ENCODE measurements around the gene C19orf33.
"Not testable (repeated sequence)": the region's sequence is repeated elsewhere in the genome, so short reads cannot be mapped to it uniquely, and the experiment has no call there.

Gene C19orf33

DNA sequence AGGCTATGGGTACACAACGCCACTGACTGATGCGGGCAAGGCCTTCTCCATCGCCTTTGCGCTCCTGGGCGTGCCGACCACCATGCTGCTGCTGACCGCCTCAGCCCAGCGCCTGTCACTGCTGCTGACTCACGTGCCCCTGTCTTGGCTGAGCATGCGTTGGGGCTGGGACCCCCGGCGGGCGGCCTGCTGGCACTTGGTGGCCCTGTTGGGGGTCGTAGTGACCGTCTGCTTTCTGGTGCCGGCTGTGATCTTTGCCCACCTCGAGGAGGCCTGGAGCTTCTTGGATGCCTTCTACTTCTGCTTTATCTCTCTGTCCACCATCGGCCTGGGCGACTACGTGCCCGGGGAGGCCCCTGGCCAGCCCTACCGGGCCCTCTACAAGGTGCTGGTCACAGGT is 22.5 kb downstream of the C19orf33 start:
- no peak for ATAC-seq (ENCODE audit: low read depth)
- Mint-ChIP-seq H3K4me3 (no peak overlapping the region), H3K27me3 (no peaks in the 10 kb centered on the region), H3K36me3 (peaks cover 21% of the 10 kb centered on the region), H3K9me3 (no peaks in the 10 kb centered on the region), H3K27ac (no peak overlapping the region), H3K4me1 (peaks cover 9% of the 10 kb centered on the region)
- DNase-seq (ENCODE audit: low spot score in 2 of 2), result no peak

DNA sequence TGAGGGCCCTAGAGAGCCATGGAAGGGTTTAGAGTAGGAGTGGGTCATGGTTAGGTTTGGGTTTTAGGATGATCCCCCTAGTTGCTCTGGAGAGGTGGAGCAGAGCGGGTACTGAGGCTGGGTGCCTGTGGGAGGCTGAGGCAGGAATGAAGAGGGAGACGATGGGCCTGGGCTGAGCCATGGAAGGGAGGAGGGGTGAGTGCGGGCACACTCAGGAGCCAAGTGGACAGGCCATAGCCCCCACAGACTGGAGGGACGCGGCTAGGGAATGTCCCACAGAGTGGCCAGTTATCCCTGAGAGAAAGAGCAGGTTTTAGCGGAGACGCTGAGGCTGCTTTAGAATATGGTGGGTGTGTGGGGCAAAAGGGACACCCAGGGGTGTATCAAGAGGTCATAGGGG is 25.6 kb downstream of the C19orf33 start:
- ATAC-seq (ENCODE audit: low read depth), result no peak
- H3K4me3 Mint-ChIP-seq, result no peak overlapping the region
- no peaks in the 10 kb centered on the region for H3K27me3 Mint-ChIP-seq
- H3K36me3 Mint-ChIP-seq, result peaks cover 21% of the 10 kb centered on the region
- DNase-seq (ENCODE audit: low spot score in 2 of 2), result no peak
- H3K9me3 Mint-ChIP-seq, result no peaks in the 10 kb centered on the region
- H3K27ac Mint-ChIP-seq, result no peak overlapping the region
- no peaks in the 10 kb centered on the region for H3K4me1 Mint-ChIP-seq

DNA sequence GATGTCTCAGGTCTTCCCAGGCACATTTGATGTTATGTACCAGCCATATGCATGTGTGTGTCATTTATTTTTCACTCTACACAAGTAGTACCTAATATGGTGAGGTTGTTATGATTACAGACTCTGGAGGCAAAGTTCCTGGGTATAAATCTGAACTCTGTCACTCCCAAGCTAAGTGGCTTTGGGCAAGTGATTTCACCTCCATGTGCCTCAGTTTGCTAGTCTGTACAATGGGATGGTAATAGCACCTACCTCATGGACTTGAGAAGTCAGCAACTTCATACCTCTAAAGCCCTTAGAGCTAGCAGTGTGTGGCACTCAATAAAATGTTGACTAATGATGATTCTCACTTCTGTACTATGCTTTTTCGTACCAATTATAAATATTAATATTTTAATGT is 27.7 kb downstream of the C19orf33 start:
- H3K27me3 Mint-ChIP-seq, result no peaks in the 10 kb centered on the region
- H3K36me3 Mint-ChIP-seq, result peaks cover 15% of the 10 kb centered on the region
- no peak for ATAC-seq (ENCODE audit: low read depth)
- DNase-seq (ENCODE audit: low spot score in 2 of 2), result no peak
- no peaks in the 10 kb centered on the region for H3K9me3 Mint-ChIP-seq
- peaks cover 7% of the 10 kb centered on the region for H3K4me1 Mint-ChIP-seq
- H3K4me3 Mint-ChIP-seq, result no peak overlapping the region
- H3K27ac Mint-ChIP-seq, result no peak overlapping the region

DNA sequence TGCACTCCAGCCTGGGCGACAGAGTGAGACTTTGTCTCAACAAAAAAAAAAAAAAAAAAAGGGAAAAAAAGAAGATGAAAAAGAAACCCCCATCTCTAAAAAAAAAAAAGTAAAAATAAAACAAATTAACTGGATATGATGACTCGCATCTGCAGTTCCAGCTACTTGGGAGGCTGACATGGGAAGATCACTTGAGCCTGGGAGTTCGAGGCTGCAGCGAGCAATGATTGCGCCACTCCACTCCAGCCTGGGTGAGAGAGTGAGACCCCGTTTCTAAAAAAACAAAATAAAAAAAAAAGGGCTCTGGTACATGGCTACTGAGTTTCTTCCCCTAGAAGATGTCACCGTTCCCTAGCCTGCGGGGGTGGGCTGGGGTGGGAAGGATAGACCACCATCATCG is 29.2 kb downstream of the C19orf33 start:
- Mint-ChIP-seq H3K36me3 (peaks cover 6% of the 10 kb centered on the region), H3K27ac (no peak overlapping the region), H3K27me3 (no peaks in the 10 kb centered on the region), H3K4me1 (peaks cover 12% of the 10 kb centered on the region), H3K9me3 (no peaks in the 10 kb centered on the region), H3K4me3 (no peak overlapping the region)
- DNase-seq (ENCODE audit: low spot score in 2 of 2), result no peak
- no peak for ATAC-seq (ENCODE audit: low read depth)

DNA sequence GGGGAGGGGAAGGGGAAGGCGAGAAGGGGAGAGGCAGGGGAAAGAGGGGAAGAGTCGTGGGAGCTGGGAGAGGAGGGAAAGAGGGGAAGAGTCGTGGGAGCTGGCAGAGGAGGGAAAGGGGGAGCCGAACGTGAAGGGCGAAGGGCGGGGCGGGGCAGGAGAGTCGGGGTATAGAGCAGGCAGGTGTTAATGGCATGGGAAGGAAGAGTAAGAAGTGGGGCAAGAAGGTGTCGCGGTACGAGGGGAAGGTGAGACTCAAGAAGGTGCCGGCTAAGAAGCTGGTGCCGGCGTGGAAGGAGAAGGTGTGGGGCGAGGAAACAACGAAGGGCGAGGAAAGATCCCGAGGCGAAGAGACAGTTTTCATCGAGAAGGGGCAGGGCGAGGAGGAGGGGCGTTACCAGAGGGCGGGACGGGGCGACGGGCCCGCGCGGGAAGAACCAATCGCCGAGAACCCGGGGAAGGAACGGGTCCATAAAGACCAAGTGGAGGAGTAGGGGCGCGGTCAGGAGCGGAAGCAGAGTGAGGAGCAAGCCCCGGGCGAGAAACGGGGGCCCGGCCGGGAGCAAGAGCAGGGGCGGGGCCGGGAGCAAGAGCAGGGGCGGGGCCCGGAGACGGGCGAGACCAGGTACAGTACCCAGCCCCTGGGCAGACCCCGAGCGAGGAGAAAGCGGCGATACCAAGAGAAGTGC is 32.0 kb downstream of the C19orf33 start:
- peak; percentile 62 for ATAC-seq (ENCODE audit: low read depth)
- Mint-ChIP-seq H3K4me1 (peaks cover 16% of the 10 kb centered on the region), H3K27ac (peak overlapping the region; percentile 95), H3K9me3 (no peaks in the 10 kb centered on the region), H3K4me3 (peak overlapping the region; percentile 96), H3K36me3 (peaks cover 9% of the 10 kb centered on the region), H3K27me3 (no peaks in the 10 kb centered on the region)
- DNase-seq (ENCODE audit: low spot score in 2 of 2), result peak; percentile 87 to 93

DNA sequence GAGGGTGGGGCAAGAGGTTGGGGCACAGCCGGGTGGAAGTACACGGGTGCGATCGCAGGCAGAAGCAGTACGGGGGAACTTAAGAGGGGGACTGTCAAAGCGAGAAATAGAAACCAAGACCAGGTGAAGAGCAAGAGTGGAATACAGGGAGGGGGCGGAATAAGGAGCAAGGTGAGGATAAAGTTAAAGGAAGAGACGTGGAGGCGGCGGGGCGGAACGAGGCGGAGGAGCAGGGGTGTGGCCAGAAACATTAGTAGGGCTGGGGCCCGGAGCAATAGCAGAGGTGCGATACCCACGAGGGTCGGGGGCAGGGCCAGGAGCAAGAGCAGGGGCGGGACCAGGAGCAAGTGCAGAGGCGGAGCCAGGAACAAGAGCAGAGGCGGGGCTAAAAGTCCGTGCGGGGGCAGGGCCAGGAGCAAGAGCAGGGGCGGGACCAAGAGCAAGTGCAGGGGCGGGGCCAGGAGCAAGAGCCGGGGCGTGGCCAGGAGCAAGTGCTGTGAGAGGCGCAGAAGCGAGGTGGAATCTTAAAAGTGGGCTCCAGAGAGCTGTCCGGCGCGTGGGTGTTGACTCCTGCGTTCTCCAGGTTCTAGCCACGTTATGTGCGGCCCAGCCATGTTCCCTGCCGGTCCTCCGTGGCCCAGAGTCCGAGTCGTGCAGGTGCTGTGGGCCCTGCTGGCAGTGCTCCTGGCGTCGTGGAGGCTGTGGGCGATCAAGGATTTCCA is 32.7 kb downstream of the C19orf33 start:
- no peaks in the 10 kb centered on the region for H3K27me3 Mint-ChIP-seq
- peaks cover 18% of the 10 kb centered on the region for H3K4me1 Mint-ChIP-seq
- peaks cover 9% of the 10 kb centered on the region for H3K36me3 Mint-ChIP-seq
- H3K9me3 Mint-ChIP-seq, result no peaks in the 10 kb centered on the region
- H3K27ac Mint-ChIP-seq, result peak overlapping the region; percentile 95
- DNase-seq (ENCODE audit: low spot score in 2 of 2), result peak; percentile 93 to 95
- H3K4me3 Mint-ChIP-seq, result peak overlapping the region; percentile 96
- ATAC-seq (ENCODE audit: low read depth), result peak; percentile 62

DNA sequence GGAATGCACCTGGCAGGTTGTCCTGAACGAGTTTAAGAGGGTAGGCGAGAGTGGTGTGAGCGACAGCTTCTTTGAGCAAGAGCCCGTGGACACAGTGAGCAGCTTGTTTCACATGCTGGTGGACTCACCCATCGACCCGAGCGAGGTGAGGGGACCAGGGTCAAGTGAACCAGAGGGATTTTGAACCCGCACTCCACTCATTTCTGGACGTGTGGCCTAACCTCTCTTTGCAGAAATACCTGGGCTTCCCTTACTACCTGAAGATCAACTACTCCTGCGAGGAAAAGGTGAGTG is 33.3 kb downstream of the C19orf33 start:
- peak overlapping the region; percentile 95 for H3K27ac Mint-ChIP-seq
- no peaks in the 10 kb centered on the region for H3K9me3 Mint-ChIP-seq
- peaks cover 18% of the 10 kb centered on the region for H3K4me1 Mint-ChIP-seq
- peak overlapping the region; percentile 96 for H3K4me3 Mint-ChIP-seq
- no peak for DNase-seq (ENCODE audit: low spot score in 2 of 2)
- no peak for ATAC-seq (ENCODE audit: low read depth)
- no peaks in the 10 kb centered on the region for H3K27me3 Mint-ChIP-seq
- peaks cover 9% of the 10 kb centered on the region for H3K36me3 Mint-ChIP-seq

DNA sequence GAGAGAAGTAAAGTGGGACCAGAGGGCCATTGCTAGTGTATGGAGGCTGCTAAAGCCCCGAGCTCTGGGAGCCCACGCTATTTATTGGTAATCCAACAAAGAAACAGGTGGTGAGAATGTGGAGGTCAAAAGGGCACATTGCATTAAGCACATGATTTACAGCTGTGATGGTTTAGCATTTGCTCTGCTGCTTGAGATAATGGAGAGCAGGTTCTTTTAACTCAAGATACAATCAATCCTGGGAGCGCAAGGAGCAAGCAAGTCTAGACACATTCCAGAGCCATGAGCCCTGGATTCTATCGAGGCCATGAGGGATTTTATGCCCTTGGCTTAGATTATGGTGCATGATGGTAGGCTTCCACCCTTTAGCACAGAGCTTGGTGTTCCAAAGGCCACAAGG is 35.0 kb downstream of the C19orf33 start:
- H3K9me3 Mint-ChIP-seq; H3K27me3 Mint-ChIP-seq; ATAC-seq (ENCODE audit: low read depth); H3K4me3 Mint-ChIP-seq; DNase-seq (ENCODE audit: low spot score in 2 of 2); H3K27ac Mint-ChIP-seq: not testable (repeated sequence)
- Mint-ChIP-seq H3K36me3 (peaks cover 15% of the 10 kb centered on the region), H3K4me1 (peaks cover 20% of the 10 kb centered on the region)

DNA sequence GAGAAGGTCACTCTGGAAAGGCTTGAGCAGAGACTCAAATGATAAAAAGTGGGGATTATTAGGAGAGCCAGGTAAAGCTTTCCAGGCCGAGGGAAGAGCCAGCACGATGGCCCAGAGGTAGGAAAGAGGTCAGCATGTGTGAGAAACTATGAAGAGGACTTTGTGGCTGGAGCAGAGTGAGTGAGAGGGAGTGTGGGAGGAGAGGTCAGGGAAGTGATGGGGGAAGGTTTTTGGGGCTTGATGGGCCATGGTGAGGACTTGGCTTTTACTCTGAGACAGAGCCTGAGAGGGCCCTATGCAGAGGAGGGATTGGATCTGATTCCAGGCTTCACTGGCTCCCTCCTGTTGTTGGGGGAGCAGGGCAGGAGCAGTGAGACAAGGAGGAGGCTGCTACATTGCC is 36.9 kb downstream of the C19orf33 start:
- Mint-ChIP-seq H3K36me3 (peaks cover 17% of the 10 kb centered on the region), H3K9me3 (no peaks in the 10 kb centered on the region), H3K4me3 (no peak overlapping the region), H3K27me3 (no peaks in the 10 kb centered on the region), H3K27ac (no peak overlapping the region), H3K4me1 (peaks cover 20% of the 10 kb centered on the region)
- no peak for ATAC-seq (ENCODE audit: low read depth)
- no peak for DNase-seq (ENCODE audit: low spot score in 2 of 2)

DNA sequence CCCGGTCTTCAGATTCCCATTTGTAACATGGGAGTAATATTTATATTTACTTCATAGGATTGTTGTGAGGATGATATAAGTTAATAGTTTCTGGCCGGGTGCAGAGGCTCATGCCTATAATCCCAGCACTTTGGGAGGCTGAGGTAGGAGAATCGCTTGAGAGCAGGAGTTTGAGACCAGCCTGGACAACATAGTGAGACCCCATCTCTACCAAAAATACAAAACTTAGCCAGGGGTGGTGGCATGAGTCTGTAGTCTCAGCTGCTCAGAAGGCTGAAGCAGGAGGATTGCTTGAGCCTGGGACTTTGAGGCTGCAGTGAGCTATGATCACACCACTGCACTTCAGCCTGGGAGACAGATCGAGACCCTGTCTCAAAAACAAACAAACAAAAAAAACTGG is 42.8 kb downstream of the C19orf33 start:
- Mint-ChIP-seq H3K4me1 (peaks cover 2% of the 10 kb centered on the region), H3K27ac (no peak overlapping the region), H3K4me3 (no peak overlapping the region), H3K36me3 (peaks cover 10% of the 10 kb centered on the region), H3K27me3 (no peaks in the 10 kb centered on the region), H3K9me3 (no peaks in the 10 kb centered on the region)
- DNase-seq (ENCODE audit: low spot score in 2 of 2), result no peak
- ATAC-seq (ENCODE audit: low read depth), result no peak

DNA sequence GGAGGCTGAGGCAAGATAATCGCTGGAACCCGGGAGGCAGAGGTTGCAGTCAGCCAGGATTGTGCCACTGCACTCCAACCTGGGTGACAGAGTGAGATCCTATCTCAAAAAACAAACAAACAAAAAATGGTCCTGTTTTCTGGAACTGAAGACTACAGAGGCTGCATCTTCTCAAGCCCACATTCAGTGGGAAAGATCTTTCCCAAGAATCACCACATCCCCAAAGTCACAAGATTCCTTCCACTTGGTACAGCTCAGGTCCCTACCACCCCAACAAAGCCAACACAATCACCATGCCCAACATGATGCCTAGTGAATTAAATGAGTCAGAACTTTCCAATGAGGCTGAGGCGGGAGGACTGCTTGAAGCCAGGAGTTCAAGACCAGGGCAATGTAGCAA is 46.8 kb downstream of the C19orf33 start:
- peaks cover 3% of the 10 kb centered on the region for H3K27me3 Mint-ChIP-seq
- no peaks in the 10 kb centered on the region for H3K9me3 Mint-ChIP-seq
- DNase-seq (ENCODE audit: low spot score in 2 of 2) (no peak), ATAC-seq (ENCODE audit: low read depth) (no peak)
- H3K4me1 Mint-ChIP-seq, result no peaks in the 10 kb centered on the region
- no peak overlapping the region for H3K27ac Mint-ChIP-seq
- H3K36me3 Mint-ChIP-seq, result peaks cover 4% of the 10 kb centered on the region
- H3K4me3 Mint-ChIP-seq, result no peak overlapping the region

DNA sequence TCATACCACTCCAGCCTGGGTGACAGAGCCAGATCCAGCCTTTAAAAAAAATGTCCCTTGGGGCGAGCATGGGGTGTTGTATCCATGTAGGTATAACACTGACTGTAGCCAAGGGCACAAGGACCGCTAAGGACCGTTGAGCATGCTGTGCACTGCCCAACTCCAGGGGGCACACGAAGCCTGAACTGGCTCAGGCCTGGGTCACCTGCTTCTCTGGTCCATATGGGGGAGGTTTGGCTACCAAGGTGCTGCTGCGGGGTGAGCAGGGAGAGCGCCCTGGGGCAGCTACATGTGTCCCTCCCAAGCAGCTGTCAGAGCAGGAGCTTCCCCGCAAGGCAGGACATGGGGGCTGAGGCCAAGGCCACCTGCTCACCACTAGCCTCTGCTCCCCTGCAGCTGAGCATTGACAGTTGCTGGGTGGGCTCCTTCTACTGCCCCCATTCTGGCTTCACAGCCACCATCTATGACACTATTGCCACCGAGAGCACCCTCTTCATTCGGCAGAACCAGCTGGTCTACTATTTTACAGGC is 47.9 kb downstream of the C19orf33 start:
- Mint-ChIP-seq H3K9me3 (no peaks in the 10 kb centered on the region), H3K4me3 (no peak overlapping the region), H3K4me1 (no peaks in the 10 kb centered on the region), H3K27me3 (peaks cover 9% of the 10 kb centered on the region), H3K27ac (no peak overlapping the region), H3K36me3 (peaks cover 2% of the 10 kb centered on the region)
- ATAC-seq (ENCODE audit: low read depth) (no peak), DNase-seq (ENCODE audit: low spot score in 2 of 2) (no peak)

DNA sequence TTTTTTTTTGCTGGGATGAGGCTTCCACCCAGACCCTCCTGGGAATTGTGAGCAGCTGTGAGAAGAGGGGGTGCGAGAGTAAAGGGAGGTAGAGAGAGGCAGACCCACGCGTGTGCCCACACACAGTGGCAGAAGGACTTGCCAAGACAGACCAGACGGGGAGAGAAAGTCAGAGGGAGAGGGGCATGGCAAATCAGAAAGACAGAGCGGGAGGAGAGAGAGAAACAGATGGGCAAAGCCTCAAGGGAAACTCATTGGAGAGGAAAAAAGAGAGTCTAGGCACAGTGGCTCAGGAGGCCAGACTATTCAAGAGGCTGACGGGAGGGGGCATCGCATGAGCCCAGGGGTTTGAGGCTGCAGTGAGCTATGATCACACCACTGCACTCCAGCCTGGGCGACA is 48.6 kb downstream of the C19orf33 start:
- DNase-seq (ENCODE audit: low spot score in 2 of 2) (no peak), ATAC-seq (ENCODE audit: low read depth) (no peak)
- H3K27ac Mint-ChIP-seq, result no peak overlapping the region
- H3K4me3 Mint-ChIP-seq, result no peak overlapping the region
- no peaks in the 10 kb centered on the region for H3K9me3 Mint-ChIP-seq
- no peaks in the 10 kb centered on the region for H3K4me1 Mint-ChIP-seq
- peaks cover 9% of the 10 kb centered on the region for H3K27me3 Mint-ChIP-seq
- H3K36me3 Mint-ChIP-seq, result peaks cover 2% of the 10 kb centered on the region

Measured in memory B cell (primary cell).